Stimulated activated CD4-positive, alpha-beta T cell treated with anti-CD3 and anti-CD28 coated beads, Interleukin-2, amount 100 ng/mL, for 24 hours (primary cell): ENCODE measurements around the gene DSCAM.
"Not testable (repeated sequence)": the region's sequence is repeated elsewhere in the genome, so short reads cannot be mapped to it uniquely, and the experiment has no call there.

Experiments
- DNase-seq, 2 donors: peaks; one replicate each; pipeline ENCODE4 v3.0.0-alpha.2; 2020

The DSCAM gene

DNA sequence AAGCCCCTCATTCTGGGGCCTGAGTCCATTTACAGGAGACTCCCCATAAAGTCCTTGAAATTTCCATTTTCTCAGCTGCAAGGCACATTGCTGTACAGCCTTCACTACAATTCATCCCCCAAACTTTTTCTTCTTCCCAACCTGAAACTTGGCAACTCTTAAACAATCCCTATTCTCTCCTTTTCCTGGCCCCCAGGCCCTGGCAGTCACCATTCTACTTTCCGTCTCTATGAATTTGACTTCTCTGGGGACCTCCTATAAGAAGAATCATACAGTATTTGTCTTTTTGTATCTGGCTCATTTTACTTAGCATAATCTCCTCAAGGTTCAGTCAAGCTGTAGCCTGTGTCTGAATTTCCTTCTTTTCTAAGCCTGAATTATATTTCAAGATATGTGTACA is 646.8 kb downstream of the DSCAM start:
- no peak for DNase-seq

DNA sequence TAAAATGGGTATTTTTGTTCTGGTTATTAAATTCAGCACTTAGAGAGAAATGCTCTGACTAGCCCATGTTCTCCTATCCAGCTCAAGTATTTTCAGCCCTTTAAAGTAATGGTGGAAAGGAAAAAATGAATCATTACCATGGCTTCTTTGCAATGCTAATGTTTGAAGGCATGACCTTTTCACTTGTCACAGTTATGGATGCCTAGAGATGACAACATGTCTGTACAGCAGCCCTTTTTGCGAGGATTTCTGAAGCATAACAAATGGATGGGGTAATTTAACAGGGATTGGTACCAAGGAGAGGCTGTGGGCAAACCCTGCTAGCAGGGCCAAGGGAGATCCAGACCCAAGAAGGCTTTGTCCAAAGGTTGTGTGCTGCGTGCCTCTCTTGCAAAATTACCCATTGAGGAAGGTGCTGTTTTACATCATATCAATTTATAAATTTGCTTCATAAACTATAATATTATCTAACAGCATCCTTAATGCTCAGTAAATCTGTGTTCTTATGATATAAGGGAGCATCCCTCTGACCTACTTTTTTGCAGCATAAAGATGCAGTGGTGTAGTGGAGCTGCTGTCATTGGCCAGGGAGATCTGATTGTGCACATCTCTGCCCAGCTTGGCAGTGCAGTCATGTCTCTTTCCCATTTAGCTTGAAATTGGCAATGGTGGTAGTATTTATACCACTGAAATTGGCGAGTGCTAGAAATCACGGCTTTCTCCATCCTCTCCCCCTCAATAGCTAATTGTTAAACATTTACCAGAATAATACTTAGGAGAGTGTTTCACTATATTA is 652.6 kb downstream of the DSCAM start:
- no peak for DNase-seq

DNA sequence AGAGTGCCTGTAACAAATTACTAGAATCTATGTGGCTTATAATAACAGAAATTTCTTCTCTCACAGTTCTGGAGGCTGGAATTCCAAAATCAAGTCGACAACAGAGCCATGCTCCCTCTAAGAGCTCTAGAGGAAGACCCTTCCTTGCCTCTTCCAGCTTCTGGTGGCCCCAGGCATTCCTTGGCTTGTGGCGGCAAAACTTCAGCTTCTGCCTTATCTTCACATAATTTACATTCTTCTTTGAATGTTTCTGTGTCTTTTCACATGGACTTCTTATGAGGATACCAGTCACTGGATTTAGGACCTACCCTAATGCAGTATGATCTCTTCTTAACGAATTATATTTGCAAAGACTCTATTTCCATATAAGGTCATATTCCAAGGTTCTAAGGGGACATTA is 655.3 kb downstream of the DSCAM start:
- DNase-seq = no peak

DNA sequence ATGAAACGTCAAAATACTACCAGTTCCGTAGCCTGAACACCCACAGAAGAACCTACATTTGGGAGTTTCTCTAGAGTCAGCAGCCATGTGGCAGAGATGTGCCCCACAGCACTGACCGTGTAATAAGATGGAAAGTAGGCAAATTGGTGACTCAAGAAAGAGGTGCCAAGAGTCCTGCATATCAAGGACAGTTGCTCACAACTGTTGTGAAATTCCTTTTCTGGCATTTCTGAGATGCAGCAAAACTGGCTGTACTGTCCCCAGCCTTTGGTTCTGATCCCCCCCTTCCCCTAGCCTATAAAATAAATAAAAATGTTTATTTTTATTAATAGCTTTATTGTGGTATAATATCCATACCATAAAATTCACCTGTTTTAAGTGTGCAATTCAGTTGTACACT is 655.8 kb downstream of the DSCAM start:
- DNase-seq = no peak

DNA sequence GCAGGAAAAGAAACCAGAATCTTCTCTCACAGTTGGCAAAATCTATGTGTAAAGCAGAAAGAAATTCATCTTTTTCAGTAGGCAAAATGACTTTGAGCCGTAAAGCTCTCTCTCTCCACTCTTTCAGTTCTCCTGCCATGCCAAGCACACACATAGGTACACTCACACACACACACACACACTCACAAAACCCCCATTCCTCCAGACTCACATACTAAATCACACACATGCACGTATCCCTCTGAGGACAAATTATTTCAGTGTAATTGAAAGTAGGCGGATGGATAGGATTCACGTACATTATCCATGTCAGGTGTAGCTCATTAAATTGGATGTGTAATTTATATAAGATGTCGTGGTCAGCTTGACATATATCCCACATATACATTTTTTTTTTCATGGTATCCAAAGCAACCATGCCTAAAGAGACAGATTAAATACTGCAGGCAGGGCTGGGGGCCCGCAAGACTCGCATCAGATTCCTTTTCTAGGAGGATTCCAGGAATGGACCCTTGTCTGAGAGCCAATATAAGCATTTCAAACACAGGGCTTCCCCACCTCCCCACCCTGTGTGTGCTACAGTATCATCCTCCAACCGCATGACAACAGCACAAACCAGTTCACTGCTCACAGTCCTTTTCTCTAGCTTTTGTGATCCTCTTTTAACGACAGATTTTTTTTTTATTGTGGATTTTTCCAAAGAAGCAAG is 658.9 kb downstream of the DSCAM start:
- no peak for DNase-seq

DNA sequence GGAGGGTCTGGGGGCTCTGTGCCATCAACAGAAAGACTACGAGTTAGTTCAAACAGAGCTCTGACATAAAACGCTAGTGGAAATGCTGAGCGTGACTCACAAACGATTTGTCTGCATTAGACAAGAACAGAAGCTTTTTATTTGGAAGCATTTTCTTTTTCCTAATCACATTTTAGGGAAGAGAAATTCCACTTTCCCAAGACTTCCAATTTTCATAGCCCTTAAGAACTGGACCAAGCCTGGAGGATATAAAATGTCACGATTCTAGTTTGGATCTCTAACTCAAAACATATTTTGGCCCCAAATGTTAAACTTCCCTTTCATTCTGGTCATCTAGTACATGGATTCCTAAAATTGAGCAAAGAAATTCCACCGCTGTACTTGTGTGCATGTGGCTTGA is 659.7 kb downstream of the DSCAM start:
- no peak for DNase-seq

DNA sequence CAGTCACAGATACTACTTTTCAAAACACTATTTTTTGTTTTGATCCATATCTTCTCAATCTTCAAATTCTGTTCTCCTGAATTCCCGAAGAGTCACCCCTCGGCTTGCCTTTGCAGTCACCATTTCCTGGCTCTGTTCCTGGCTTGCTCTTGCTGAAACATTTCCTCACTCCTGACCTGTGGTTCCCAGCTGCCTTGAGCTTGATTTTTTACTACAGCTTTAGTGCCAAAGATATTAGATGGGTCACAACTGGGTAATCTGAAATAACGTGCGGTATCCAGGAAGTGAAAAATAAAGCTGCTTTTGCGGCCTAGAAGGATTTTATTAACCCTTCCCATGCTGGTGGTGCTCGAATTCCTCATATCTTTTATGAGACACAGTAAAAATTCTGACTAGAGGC is 660.9 kb downstream of the DSCAM start:
- no peak for DNase-seq

DNA sequence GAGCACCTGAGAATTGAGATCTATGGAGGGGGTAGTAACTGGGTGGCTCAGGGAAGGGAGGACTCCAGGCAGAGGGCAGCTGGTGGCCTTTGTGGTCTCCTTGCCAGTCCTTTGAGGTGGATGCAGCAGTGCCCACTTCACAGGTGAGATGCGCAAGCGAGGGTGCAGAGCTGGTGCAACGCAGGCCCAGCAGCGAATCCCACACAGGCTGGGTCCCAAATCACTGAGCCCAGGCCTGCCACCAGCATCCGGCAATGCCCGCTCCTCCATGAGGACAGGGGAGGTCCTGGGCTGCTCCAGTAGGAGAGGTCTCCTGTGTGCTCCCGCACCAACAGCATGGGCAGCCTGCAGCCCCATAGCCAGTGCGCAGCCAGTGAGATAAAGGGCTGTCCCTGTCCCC is 661.8 kb downstream of the DSCAM start:
- no peak for DNase-seq

DNA sequence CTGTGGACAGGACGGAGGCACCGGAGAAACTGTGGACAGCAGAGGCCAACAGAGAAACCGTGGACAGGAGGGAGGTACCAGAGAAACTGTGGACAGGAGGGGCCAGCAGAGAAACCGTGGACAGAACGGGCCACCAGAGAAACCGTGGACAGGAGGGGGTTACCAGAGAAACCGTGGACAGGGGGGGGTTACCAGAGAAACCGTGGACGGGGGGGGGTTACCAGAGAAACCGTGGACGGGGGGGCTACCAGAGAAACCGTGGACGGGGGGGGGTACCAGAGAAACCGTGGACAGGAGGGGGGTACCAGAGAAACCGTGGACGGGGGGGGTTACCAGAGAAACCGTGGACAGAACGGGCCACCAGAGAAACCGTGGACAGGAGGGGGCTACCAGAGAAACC is 664.5 kb downstream of the DSCAM start:
- not testable (repeated sequence) for DNase-seq

DNA sequence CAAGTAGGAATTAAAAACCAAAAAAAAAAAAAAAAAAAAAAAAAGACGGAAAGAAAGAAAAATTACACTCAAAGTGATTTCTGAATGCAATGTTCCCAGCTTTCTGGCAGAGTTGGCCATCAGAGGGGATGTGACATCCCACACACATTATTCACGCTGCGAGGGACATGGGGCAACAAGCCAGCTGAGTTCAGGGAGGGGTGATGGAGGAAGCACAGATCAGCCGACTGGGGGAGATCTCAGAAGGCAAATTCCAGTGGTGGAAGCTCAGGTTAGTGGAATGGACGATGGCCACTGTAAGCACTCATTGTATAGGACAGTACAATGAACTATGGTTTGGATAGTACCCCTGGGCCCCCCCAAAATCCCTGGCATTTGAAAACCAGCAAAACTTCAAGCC is 667.8 kb downstream of the DSCAM start:
- no peak for DNase-seq

DNA sequence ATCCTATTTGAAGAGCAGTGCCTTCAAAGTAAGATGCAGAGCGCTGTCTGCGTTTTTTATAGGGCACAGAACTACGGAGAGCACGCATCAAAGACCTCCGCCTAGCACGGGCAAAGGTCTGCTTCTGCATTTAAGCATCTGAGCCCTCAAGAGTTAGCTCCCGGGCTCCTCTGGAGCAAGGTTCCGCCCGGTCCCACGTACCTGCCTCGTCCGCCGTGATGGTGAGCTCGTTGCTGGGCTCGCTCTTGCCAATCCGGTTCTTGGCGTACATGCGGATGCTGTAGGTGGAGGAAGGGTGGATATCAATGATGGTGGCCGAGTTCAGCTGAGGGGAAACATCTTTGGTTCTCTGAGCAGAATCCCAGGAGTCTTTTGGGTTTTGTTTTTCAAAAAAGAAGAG is 668.2 kb downstream of the DSCAM start:
- no peak for DNase-seq

DNA sequence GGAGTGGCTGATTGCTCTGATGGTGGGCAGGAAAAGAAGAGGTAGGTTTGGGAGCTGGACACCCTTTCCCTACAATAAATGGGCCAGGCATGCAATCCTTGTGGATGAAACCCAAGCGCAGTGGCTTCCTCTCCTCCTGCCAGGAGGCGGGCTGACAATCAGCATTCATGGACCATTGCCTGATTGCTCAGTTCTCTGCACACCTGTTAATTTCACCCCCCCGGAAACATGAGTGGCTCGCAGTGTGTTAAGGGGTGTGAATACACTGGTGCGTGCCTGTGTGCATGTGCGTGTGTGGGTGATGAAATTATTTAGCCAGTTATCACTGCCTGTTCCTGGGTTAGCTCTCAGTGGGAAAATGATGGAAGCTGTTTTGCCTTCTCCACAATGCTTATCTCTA is 669.0 kb downstream of the DSCAM start:
- no peak for DNase-seq

DNA sequence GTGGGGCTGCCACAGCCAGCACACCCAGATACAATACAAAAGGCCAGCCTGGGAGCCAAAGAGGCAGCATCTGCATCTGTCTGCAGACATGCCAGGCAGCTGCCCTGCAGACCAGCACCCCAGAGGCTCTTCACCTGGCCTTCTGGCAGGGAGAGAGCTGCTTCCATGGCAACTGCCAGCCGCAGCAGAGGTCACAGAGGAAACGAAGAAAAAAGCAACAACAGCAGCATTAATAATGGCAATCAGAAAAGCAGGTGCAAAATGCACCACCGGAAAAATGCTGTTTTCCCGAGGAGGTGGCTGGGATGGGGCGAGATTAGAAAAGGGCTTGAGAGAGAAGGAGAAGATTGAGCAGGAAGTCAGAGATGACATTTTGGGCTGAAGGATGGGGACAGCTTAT is 670.2 kb downstream of the DSCAM start:
- DNase-seq = no peak

DNA sequence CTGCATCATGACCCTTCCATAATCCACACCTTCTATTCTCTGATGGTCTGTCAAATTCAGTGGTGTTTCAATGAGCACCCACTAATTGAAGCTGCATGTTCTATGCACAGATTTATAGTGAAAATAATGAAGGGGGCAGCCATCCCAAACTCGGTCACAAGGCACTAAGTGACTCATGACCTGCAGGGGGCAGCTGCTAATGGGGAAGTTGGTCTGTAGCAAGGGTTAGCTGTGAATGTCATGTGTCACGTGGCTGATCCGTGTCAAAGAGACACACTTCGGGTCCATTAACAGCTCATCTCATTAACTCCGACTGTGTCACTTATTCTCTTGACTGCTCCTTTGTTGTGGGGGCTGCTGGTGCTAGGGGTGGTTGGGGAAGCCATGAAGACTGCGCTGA is 673.1 kb downstream of the DSCAM start:
- DNase-seq = no peak

DNA sequence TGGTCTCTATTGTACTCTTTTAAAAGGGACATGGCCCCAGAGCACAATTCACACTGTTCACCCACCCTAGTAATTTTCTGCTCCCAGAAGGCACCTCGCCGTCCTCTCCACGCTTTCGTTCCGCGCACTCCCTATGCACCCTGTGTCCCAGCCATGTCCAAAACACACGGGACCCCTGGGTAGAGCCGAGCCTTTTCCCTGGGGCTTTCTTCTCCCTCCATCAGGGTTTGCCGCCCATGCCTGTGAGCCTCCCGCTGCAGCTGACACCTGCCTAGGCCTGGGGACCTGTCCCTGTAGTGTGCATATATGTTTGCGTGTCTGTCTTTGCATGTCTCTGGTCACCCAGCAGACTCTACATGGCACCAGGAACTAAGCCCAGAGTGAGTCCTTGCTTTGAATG is 677.0 kb downstream of the DSCAM start:
- DNase-seq = no peak

DNA sequence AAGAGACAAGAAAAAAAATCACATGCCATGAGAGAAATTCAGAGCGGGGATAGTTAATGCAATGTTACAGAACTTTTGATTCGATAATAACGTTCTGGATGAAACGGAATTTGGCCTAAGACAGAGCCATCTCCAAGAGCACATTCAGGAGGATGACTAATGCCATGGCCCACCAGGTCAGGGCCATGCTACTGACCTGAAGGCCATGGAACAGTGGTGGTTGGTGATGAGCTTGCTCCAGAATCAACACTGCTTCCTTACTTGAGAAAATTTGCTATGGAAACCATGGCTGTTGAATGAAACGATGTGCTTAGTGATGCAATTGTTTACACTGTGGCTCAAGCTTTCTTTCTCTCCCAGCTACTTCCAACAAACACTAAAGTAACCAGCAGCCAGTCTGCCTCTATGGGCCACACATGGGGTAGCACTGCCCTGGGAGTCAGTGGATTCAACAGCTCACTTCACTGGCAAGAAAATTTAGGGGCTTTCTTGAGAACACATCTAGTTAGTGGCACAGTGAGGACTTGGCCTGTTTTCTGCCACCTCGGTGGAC is 680.6 kb downstream of the DSCAM start:
- no peak for DNase-seq

DNA sequence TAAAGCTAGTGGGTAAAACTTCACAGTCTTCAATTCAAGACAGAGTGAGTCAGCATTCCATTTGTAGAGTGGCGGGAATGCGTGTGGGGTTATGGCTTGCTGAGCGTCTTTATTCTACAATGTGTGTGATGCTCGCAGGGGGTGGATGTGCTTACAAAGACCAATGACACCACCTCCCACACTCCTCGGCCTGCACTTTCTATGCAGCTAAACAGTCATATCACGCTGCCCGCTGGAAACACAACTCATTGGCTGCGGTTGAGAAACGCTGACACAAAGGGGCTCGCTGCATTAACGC is 681.2 kb downstream of the DSCAM start:
- DNase-seq = no peak

DNA sequence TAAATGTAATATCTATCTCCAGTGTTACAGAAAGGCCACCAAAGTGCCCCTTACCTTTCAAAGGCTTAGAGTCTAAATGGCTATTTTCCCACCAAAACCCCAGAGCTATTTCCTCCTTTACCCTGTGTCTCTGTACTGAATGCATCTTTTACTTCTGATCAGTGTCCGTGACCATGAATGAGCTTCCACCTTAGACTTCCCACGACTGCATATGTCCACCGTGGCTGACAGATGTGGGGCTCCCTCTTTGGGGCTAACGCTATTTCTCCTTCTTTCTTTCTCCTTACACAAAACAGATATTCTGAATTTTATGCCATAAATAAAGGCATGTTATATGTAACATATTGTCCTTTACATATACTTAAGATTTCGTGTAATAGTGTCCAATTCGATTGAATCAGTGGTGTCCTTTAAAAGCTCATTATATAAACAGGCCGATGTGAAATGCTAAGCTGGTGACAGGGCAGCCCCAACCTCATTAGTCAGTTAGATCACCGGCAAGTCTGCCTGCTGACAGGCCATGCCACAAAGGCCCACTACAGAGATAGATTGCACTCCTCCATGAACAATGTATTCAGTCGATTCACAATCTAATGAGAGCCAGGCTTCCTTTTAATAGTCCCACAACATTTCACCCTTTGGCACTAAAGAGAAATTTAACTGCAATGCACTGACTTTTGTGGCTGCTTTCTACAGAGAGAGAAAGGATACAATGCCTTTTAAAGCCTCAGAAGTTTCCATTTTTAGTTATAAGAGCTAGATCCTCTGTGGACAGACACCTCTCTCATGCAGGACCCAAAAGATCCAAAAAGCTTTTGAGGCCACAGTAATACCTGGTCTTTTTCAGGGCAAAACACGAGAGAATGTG is 681.8 kb downstream of the DSCAM start:
- DNase-seq = no peak

DNA sequence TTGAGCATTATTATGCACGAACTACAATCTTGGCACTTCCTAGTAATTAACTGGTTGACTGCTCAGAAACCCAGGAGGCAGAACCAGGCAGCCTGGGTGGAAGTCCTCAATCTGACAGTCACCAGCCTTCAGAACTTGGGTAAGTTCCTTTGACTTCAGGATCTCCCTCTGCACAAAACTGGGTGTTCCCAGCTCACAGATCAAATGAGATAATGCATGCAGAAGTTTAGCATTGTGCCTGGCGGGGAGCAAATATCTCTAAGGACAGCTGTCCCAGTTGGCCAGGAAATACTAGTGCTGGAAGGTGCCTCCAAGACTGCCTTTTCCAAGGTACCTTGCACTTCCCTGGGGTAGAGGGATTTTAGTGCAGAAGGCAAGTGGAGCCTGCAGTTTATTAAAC is 684.9 kb downstream of the DSCAM start:
- DNase-seq = no peak

DNA sequence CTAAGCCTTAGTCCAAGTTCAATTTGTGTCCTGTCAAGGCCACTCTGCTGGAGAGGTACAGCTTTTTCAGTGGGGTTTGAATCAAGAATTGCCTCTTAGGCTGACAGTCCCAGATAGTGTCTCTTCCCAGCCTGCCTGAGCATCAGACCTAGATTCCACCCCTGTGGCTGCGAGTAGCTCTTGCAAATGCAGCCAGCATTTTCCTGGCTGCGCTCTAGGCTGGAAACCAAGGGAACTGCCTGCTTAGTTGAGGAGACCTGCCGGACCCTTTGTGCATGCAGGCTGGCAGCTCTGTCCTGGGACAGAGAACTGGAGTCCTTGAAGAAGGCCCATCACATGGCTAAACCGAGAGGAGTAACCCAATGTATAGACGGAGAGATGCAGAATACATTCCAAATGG is 686.0 kb downstream of the DSCAM start:
- DNase-seq = no peak

DNA sequence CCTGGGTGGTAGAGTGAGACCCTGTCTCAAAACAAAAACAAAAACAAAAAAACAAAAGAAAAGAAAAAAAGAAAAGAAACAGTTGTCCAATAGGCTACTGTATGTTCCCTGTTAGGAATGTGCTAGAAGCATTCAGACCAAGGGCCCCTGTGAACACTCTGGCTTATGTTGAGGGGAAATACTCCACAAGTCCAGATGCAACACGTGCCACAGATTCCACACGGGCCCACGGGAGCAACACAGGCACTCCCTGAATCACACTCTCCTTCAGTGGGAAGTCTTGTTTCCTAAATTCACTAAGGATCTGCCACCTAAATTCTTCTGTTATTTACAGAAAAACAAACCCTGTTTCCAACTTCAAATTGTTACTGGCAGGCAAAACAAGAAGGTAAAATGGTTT is 688.6 kb downstream of the DSCAM start:
- DNase-seq = no peak

DNA sequence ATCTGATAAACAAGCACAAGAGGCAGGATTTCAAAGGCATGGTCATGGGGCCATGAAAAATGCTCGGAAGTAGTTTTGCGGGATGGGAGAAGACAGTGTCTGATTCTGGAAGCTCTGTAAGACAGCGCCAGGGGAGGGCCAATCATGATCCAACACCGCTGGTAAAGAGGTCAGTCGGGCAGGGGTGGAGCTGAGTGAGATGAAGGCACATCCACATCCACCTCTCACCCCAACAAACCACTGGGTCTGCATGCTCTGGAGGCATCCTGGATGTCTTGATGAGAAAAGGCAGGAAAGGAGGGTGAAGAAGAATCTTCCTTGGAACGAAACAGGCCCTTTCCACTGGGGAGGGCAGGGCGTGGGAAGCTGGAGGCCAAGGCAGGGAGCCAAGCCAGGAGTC is 691.4 kb downstream of the DSCAM start:
- DNase-seq = peak in 1 of 2 donors; percentile 4

DNA sequence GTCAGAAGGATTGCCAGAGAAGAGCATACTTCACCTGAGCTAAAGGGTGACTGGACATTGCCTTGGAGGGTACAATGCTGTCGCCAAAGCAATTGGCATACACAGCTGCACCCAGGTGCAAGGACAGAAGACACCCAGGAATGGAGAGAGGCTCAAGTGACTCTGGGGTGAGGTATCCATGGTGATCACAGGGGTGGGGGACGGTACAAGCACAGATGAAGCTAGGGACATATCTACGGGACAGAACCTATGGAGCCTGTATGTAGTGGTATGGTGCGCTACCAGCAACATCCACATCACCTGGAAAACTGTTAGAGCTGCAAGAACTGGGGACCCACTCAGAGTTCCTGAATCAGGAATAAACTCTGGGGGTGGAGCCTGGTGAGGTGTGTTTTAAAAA is 693.6 kb downstream of the DSCAM start:
- no peak for DNase-seq

DNA sequence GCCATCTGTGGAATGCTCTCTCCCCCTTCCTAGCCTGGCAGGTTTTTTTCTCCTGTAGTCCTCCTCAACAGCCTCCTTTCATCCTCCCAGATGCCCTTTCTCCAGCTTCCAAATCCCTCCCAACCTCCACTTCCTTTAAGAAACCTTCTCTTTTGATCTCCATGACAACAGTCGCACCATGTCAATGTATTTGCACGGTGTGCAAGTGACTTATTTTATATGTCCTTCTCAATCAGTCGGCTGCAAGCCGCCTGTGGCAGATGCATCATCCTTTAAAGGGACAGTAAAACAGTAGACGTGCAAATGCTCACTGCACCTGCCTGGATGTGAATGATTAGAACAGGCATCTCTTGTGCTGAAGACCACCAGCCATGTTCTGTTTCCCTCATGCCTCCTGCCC is 694.5 kb downstream of the DSCAM start:
- no peak for DNase-seq
